GM10266 (cell line): ENCODE data around the gene GABBR1.

Experiments used
- DNase-seq: peaks from one replicate; pipeline ENCODE4 v3.0.0; 2012; ENCODE audit errors: extremely low spot score
- TF ChIP-seq, protein P1 (sequence below): IDR thresholded peaks from 2 replicates; pipeline ENCODE4 v1.5.1; 2012; ENCODE audit warnings: mild to moderate bottlenecking, low read depth; ENCODE audit not compliant: control insufficient read depth, insufficient read depth; ENCODE audit errors: missing control alignments

The GABBR1 gene

DNA sequence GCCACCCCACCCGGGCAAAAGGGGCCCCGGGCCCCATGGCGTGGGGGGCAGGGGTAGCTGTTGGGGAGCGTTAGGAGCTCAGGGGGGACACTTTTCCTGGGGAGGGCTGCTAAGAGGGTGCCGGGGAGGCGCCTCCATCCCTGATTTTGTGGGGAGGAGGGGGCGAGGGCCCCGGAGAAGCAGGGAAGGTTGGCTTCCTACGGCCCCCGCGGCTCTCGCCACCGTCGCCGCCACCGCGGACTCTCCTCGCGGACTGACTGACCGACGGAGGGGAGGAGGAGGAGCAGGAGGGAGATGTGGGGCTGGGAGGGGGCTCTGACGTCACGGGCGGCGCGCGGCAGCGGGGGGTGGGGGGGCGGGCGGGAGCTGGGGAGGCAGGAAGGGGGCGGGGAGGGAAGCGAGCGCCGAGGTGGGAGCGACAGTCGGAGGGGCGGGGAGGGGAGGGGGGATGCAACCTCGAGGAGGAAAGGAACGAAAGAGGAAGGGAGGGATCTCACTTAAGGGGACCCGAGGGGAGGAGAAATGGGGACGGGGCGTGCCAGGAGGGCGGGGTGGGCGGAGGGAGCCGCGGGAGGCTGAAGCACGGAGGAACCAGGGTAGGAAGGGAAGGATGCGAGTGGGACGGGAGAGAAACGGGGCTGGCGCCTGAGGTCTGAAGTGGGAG, 5.1 kb downstream of the GABBR1 start:
- peak; percentile 77 for DNase-seq
- TF ChIP-seq, protein P1, sequence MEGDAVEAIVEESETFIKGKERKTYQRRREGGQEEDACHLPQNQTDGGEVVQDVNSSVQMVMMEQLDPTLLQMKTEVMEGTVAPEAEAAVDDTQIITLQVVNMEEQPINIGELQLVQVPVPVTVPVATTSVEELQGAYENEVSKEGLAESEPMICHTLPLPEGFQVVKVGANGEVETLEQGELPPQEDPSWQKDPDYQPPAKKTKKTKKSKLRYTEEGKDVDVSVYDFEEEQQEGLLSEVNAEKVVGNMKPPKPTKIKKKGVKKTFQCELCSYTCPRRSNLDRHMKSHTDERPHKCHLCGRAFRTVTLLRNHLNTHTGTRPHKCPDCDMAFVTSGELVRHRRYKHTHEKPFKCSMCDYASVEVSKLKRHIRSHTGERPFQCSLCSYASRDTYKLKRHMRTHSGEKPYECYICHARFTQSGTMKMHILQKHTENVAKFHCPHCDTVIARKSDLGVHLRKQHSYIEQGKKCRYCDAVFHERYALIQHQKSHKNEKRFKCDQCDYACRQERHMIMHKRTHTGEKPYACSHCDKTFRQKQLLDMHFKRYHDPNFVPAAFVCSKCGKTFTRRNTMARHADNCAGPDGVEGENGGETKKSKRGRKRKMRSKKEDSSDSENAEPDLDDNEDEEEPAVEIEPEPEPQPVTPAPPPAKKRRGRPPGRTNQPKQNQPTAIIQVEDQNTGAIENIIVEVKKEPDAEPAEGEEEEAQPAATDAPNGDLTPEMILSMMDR: no peak

DNA sequence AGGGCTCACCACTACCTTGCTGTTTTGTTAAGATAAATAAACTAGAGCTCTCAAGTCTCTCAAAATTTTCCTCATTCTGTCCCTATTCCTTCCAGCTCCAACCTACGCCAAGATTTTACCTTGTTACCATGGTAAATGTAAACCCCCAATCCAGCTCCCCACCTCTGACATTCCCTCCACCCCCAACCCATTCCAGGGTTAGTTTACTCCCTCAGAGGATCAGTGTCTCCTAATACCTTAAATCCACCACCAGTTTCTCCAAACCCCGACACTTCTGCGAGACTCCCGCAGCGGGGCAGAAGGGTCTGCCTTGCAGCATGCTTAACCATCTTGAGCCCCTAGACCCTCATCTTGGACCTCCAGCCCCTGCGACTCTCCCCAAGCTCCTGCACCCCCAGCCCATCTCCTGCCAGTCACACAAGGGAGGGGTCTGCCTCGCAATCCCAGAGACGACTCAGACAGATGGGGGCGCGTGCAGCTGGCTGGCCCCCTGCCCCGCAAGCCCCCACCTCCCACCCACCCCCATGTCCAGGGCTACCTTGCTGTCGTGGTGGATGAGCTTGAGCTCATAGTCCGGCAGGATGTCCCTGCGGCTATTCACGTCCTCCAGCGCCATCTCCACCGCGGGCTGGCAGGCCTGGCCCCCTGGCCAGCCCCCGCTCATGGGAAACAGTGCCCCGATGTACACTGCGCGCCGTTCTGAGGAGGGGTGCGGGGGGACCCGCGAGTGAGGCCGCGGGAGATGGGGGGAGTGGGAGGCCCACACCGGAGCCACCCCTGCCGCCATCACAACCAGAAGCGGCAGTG, 5.8 kb downstream of the GABBR1 start:
- TF ChIP-seq, protein P1: no peak
- DNase-seq: no peak

DNA sequence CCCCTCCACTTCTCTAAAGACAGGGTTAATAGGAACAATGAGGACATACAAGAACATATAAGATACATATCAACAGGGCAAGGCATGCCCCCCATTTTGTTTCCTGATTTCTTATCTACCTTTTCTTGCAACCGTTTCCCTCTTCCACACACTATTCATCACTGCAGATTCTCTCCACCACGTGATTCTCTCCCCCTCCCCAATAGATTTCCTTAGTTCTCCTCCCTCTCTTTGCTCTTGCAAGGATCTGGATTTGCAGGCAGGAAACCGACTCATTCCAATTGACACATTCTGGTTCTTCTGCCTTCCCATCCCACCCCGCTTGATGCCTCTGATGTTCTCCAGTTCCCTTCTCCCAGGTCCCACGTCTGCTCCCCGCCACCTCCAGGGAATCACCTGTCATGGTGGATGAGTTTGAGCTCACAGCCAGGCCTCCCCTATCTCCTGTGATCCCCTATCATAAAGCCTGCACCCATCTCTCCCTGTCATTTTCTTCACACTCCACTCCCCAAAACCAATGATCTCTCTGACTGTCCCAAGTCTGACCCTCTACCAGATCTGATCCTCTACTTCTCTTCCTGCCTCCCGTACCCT, 7.5 kb downstream of the GABBR1 start:
- DNase-seq: no peak
- TF ChIP-seq, protein P1: no peak

DNA sequence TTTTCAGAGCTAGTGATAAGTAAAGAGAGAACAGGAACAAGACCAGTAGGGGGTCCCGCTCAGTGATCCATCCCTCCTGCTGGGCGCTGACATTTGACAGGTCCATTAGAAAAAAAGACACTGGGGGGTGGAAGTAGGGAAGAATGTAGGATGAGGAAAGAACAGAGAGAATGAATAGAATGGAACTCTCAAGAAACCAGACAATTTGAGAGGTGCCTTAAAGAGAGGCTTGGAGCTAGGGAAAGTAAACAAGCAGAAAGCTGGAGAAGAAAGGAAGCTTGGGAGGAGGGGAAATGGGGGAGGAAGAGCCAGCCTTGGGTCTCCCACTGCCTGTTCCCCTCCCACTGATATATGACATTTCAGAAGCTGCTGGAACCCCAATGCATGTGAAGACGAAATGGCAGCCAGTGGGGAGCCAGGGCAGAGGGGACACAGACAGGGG, 8.4 kb downstream of the GABBR1 start:
- no peak for DNase-seq
- TF ChIP-seq, protein P1: no peak

DNA sequence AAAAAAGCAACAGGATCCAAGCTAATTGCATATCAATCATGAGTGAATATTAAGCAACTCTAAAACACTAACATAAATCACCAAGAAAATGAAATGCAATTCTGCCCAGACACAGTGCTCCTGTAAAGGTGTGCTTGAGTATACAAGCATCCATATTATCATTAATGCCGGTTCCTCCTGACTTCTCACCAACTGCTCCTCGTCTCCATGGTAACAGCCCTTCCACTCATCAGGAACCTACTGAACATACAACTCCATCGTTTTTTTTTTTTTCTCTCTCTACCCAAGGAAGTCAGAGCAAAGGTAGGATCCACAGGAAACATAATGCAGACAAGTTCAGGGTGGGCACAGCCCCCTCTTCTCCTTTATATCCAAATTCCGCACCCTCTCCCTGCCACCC, 12.4 kb downstream of the GABBR1 start:
- TF ChIP-seq, protein P1: no peak

DNA sequence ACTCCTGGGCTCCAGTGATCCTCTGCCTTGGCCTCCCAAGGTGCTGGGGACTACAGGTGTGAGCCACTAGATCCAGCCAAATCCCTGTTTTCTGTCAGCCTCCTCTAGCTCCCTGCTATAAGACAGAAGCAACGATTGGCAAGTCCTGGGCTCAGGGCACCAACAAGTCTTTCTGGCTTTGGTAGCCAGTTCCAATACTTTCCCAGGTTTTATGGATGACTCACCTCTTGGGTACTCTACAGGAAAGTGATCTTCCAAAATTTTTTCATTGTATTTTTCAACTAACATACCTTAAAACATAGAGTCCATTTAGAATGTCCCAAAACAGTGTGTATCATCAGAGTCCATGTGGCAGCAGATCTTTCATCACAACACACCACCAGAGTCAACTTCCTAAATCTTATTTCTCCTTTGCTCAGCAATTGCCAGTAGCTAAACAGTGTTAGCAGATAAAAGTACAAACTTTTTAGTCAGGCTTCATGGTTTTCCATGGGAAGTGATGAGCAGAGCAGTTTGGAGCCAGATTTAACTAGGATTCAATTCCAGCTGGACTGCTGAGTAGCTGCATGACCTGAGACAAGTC, 13.3 kb downstream of the GABBR1 start:
- no peak for DNase-seq
- TF ChIP-seq, protein P1: no peak

More for the DNA sequence above, 12.4 kb downstream of the GABBR1 start:
- DNase-seq: no peak
